Caki2 (cell line): ENCODE data around the gene HAPLN3. TPM values are rescaled to one million over a fixed set of nuclear protein-coding genes. Genes with fewer than 3 reads are reported as not detected.

Experiments
- DNase-seq: peaks from one replicate; pipeline ENCODE4 v3.0.0-alpha.2; 2015; ENCODE audit warnings: low read depth
- in situ Hi-C: cut with HindIII; loops from 2 replicates; pipeline ENCODE4 v1.10.0; 2016; ENCODE audit warnings: low sequenced_read_pairs, low pct_unique_long_range_greater_than_20kb, mixed read lengths
- total RNA-seq: library from RNA; depleted of rRNA; stranded (reverse); fragments of >200 nt; shearing (Covaris generic); gene quantifications from 2 replicates; pipeline ENCODE4 v1.2.3, GENCODE V29; 2014; ENCODE audit warnings: low replicate concordance

Gene HAPLN3
- total RNA-seq, 1 experiment from 2014 or later = 19.4 TPM

DNA sequence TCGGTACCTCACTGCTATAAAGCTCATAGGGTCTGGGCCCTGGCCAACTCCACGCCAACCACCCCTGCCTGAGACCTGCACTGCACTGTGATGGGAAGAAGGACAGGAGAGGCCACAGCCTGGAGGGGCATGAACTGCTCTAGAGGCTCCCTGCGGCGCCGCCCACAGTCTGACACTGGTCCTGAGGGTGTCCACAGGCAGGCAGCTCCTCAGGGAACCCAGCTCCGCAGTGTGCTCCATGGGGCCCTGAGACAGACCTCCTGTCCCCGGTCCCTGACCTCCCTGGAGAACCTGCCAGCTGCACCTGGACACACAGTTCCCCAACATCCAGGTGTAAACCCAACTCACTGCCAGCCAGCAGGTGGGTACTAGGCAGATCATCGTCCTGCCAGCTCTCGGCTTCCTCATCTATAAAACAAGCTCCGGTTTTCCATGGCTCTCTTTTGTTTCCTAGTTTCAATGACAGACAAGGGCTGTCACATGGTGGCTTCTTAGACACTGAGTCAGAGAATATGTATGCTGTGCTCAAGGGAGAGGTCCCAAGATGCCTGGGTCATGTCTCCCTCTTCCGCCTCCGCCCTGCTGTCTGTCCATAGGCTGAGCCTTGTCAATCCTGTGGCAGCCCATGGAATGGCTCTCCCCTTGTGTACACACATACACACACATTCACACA, 5.1 kb upstream of the HAPLN3 start:
- in situ Hi-C loops = no loop called here
- DNase-seq = peak; percentile 83

DNA sequence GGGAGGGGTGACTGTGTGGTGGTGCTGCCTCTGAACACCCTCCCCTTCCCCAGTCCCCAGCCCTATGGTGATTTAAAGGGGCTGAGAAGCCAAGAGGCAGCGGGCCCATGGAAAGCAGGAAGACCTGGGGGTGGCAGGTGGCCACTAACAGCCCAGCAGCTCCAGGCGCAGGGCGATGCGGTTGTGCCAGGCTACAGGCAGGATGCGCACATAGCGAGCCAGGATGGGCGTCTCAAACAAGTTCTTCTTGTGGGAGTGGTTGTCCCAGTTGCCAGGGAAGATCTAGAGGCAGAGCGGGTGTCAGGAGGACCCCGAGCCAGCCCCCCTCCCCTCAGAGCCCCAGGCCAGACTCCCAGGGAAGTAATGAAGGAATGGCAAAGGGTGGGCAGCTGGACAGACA, 3.9 kb upstream of the HAPLN3 start:
- DNase-seq = no peak
- in situ Hi-C loops = no loop called here

GRCh38 chr15:88898736-88899135, 3.4 kb upstream of the HAPLN3 start:
- in situ Hi-C loops = no loop called here
- DNase-seq = no peak

DNA sequence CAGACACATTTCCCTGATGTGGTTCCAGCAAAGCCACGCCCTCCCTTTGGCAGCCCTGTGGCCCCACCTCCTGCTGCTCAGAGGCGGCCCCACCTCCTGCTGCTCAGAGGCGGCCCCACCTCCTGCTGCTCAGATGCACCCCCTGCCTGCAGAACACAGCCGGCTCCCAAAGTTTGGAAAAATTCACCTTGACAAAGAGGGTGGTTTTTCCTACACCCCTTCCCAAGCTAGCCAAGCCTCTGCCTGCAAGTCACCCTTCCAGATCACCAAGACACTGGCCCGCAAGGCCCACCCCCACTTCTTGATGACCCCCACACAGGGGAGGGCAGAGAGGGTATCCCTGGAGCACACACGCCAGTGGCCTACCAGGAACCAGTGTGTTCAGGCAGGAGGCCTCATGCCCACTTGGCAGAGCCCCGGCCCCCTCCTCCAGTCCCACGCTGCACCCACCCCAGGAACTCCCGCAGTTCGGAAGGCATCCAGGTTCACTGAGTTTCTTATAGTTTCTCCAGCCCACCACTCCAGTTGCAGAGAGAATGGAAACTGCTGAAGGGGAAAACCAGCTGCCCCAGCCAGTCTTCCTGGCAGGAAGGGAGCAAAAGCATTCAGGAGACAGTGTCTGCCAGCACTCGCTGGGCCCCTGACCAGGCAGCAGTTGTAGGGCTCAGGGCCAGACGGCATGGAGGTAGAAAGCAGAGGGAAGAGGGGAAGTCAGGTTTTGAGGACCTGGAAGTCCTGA, 2.3 kb upstream of the HAPLN3 start:
- in situ Hi-C loops = no loop called here
- peak; percentile 86 for DNase-seq

- in situ Hi-C loops = no loop called here
- DNase-seq = no peak
These were observed 1.8 kb upstream of the HAPLN3 start for GRCh38 chr15:88897142-88897455.

DNA sequence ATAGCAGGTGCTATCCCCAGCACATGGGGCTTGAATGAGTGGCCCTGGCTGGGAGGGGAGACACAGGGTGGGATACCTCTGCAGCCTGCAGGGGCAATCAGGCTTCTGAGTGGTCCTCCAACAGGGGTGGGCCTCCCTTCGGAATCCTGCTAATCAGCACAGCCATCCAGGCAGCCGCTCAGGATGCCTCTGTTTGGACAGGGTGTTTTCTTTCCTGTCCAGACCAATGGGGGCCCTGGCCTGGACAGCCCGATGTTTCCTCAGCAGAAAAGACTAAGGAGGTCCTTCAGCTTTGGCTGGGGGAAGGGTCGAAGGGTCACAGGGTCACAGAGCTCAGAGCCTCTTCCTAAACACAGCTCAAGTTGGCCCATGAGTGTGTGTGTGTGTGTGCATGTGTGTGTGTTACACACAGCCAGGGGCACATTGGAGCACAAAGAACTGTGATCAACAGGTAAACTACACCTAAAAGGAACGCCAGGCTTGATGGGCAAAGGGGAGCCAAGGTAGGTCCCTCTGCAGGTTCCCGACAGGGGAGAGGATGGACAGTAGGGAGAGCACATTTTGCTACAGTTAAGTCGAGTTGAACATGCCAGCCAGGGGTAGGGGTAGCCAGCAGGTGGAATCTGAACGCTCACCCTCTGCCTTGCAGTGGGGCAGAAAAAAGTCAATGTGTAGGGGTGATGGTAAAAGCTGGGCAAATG, 1.1 kb upstream of the HAPLN3 start:
- in situ Hi-C loops = no loop called here

DNA sequence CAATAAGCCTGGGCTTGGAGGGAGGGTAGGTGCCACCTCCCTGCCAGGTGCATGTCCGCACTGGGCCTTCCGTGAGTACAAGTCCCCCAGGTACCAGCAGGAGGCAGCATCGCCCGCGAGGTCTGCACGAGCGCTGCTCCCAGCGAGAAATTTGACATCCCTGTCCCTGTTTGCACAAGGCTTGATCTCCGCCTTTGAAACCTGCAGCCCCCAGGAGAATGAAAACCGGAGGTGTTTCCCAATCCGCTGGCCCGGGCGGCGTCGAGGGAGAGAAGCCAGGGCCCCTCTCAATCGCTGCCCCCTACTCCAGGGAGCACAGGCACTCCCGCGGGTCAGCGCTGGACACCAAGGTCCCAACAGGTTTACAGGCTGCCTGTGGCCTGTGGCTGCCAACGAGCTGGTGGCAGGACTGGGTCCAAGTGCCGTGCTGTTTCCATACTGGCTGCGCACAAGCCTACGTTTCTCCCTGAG, 961 bp downstream of the HAPLN3 start:
- in situ Hi-C loops = no loop called here
- no peak for DNase-seq

More for the DNA sequence above, 1.1 kb upstream of the HAPLN3 start:
- DNase-seq = no peak

- no peak for DNase-seq
These were observed 3.6 kb downstream of the HAPLN3 start for GRCh38 chr15:88891540-88892254.

DNA sequence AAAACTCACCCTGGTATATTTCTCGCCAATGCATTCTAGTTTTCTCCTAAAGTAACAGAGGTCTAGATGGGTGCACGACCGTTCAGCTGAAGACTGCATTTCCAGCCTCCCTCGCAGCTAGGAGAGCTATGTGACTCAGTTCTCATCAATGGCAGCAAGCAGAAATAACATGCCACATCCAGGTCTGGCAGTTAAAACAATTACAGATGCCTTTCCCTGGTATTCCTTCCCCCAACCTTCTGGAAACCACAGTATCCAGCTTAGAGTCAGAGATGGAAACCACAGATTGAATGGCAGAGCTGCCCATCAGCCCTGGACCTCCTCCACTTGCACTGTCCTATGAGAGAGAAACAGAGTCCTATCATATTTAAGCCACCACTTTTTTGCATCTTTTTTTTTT, 4.8 kb downstream of the HAPLN3 start:
- peak; percentile 39 for DNase-seq
- in situ Hi-C loops = no loop called here

More at GRCh38 chr15:88891540-88892254, 3.6 kb downstream of the HAPLN3 start:
- in situ Hi-C loops = no loop called here

DNA sequence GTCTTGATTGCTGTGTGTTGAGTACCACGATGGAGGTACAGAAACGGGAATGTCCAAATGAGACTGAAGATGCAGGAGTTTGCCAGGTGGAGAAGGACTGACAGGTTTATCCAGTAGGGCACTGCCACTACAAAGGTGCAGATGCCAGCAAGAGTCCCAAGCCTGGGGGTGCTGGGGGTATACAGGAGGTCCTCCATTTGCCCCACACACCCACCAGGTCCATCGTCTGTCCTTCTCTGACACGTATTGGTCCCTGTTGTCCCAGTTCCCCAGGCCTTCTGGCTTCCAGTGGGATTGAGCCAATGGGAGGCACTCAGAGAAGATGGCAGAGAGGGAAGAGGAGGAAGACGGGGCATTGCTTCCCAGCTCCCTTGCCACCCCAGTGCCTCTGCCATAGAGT, 6.6 kb downstream of the HAPLN3 start:
- in situ Hi-C loops = no loop called here
- DNase-seq = no peak

DNA sequence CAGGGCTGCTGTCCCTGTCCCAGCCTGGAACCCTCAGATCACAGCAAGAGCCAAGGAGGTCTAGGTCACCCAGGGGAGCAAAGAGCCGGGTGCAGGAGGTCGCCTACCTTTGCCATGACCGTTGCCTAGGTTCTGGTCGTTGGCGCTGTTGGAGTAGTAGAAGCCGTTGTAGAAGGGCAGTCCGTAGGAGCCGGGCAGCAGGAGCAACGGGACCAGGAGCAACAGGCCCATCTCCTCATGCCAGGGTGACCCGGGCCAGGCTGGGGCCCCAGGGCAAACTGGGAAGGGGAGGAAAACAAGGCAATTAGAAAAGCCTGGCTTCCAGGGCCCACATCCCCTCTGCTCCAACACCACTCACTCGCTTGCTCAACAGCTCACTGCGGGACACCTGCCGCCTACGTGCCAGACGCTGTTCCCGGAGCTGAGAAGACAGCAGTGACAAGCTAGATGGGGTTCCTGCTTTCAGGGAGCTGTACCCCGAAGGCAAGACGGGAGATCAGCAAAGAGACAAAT, 8.2 kb downstream of the HAPLN3 start:
- DNase-seq = no peak
- in situ Hi-C loops = no loop called here

GRCh38 chr15:88882785-88883184, 12.6 kb downstream of the HAPLN3 start:
- in situ Hi-C loops = no loop called here
- no peak for DNase-seq

DNA sequence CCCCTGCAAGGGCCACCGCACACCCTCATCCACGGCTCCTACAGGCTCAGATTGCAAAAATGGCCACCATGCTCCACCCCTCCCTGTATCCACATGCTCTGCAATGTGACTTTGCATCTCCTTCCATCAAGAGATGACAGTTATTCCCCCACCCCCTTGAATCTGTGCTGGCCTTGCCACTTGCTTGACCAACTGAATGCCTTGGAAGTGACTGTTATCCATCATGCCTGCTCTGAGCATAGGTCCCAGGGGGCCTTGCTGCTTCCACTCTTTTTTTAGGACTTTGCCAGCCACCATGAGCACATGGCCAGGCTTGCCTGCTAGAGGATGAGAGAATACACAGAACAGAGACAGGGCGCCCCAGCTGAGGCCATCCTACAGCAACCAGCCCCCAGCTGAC, 13.6 kb downstream of the HAPLN3 start:
- in situ Hi-C loops = no loop called here
- no peak for DNase-seq

- in situ Hi-C loops = no loop called here
- no peak for DNase-seq
These were observed 14.2 kb downstream of the HAPLN3 start for GRCh38 chr15:88880944-88881740.

GRCh38 chr15:88878720-88879184, 16.6 kb downstream of the HAPLN3 start:
- no peak for DNase-seq
- in situ Hi-C loops = no loop called here

DNA sequence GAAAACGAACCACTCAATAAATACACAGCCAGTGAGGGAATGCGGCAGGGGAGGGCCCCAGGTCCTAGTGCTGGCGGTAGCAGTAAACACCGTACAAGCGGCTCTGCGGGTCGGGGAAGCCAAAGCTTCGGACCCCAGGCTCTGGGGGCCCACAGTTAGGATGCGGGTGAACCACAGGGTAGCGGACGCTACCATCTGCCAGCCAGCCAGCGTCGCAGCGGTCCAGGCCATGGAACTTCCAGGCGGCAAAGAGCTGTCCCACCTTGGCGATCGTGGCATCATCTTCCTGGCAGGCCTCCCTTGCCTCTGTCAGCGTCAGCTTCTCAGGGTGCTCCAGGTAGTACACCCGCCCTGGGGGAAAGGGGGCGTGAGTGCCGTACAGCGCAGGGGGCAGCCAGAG, 17.4 kb downstream of the HAPLN3 start:
- no peak for DNase-seq
- in situ Hi-C loops = no loop called here

DNA sequence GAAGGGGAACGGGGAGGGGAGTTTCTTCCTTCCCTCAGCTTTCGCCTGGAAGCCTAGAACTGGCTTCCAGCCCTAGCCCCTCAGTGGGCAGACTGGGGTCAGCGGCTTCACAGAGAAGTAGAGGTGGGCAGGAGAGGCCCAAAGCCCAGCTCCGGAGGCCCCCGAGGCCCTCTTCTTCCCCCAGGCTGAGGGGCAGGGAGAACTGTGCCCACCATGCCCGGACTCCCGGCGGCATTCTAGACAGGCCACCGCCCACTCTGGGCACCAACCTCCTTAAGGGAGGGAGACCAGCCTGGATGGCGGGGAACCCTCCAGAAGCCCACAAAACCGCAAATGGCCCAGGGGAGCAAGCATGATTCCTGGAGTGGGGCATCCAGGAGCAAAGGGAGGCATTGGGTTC, 17.9 kb downstream of the HAPLN3 start:
- in situ Hi-C loops = no loop called here
- DNase-seq = no peak

DNA sequence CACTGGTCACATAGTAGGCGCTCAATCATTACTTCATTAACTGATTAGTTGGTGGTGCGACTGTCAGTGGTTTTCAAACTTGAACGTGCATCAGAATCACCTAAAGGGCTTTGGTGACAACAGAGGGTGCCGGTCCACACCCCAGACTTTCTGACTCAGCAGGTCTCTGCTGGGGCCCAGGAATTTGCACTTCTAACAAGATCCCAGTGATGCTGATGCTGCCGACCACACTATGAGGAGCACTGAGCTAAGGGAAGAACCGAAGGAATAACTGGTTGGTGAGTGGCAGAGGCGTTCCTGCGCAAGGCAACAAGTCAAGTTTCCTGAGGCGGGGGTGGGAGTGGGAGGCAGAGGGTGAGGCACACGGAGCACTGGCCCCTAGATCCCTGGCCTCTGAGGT, 18.8 kb downstream of the HAPLN3 start:
- no peak for DNase-seq
- in situ Hi-C loops = no loop called here
